GM20000 (cell line): ENCODE data around the gene ZNF407.

Experiments
- DNase-seq: peaks from one replicate; pipeline ENCODE4 v3.0.0; 2012; ENCODE audit warnings: low spot score
- CTCF ChIP-seq: IDR thresholded peaks from 2 replicates; pipeline ENCODE4 v1.5.1; 2012; ENCODE audit warnings: mild to moderate bottlenecking, control low read depth; ENCODE audit errors: extremely low read depth, missing control alignments

Gene ZNF407

GRCh38 chr18:74862094-74862493 lies 264.4 kb downstream of the ZNF407 start:
- TF ChIP-seq CTCF: no peak

GRCh38 chr18:74866577-74866976 lies 268.9 kb downstream of the ZNF407 start:
- TF ChIP-seq CTCF: no peak
- no peak for DNase-seq

More at GRCh38 chr18:74862094-74862493, 264.4 kb downstream of the ZNF407 start:
- DNase-seq: no peak

- TF ChIP-seq CTCF: no peak
- no peak for DNase-seq
Measured at GRCh38 chr18:74868461-74868860, 270.8 kb downstream of the ZNF407 start.

- no peak for TF ChIP-seq CTCF
- peak; percentile 36 for DNase-seq
Measured at GRCh38 chr18:74869904-74870863, 272.5 kb downstream of the ZNF407 start.

GRCh38 chr18:74870950-74871349 lies 273.3 kb downstream of the ZNF407 start:
- no peak for DNase-seq
- no peak for TF ChIP-seq CTCF

GRCh38 chr18:74873629-74874028 lies 276.0 kb downstream of the ZNF407 start:
- no peak for DNase-seq
- no peak for TF ChIP-seq CTCF

- DNase-seq: no peak
- TF ChIP-seq CTCF: no peak
Measured at GRCh38 chr18:74874351-74874750, 276.7 kb downstream of the ZNF407 start.
